GM10266 (cell line): ENCODE results near the gene ZNF140.

Experiments
- DNase-seq: peaks from one replicate; pipeline ENCODE4 v3.0.0; 2012; ENCODE audit errors: extremely low spot score
- TF ChIP-seq, protein P1 (sequence below): IDR thresholded peaks from 2 replicates; pipeline ENCODE4 v1.5.1; 2012; ENCODE audit warnings: mild to moderate bottlenecking, low read depth; ENCODE audit not compliant: control insufficient read depth, insufficient read depth; ENCODE audit errors: missing control alignments

The ZNF140 gene

GRCh38 chr12:133106253-133106652 is 25.5 kb downstream of the ZNF140 start:
- DNase-seq, result no peak
- TF ChIP-seq, protein P1, sequence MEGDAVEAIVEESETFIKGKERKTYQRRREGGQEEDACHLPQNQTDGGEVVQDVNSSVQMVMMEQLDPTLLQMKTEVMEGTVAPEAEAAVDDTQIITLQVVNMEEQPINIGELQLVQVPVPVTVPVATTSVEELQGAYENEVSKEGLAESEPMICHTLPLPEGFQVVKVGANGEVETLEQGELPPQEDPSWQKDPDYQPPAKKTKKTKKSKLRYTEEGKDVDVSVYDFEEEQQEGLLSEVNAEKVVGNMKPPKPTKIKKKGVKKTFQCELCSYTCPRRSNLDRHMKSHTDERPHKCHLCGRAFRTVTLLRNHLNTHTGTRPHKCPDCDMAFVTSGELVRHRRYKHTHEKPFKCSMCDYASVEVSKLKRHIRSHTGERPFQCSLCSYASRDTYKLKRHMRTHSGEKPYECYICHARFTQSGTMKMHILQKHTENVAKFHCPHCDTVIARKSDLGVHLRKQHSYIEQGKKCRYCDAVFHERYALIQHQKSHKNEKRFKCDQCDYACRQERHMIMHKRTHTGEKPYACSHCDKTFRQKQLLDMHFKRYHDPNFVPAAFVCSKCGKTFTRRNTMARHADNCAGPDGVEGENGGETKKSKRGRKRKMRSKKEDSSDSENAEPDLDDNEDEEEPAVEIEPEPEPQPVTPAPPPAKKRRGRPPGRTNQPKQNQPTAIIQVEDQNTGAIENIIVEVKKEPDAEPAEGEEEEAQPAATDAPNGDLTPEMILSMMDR, result no peak

DNA sequence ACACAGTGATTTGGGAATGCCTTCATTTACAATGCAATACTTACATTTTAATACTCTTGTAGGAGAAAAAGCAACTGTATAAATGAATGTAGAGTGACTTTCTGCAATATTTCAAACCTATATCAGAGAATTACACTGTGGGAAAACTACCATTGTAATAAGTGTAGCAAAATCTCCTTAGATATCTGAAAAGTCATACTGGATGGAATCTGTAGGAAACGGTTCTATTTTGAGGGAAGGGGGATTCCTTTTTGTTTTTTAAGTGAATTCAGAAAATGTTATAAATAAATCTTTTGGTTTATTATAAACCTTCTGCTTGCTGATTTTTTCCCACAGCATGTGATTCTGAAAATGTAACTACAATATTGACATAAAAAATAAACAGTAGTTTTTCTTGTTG is 26.4 kb downstream of the ZNF140 start:
- TF ChIP-seq, protein P1, result no peak
- DNase-seq, result no peak

DNA sequence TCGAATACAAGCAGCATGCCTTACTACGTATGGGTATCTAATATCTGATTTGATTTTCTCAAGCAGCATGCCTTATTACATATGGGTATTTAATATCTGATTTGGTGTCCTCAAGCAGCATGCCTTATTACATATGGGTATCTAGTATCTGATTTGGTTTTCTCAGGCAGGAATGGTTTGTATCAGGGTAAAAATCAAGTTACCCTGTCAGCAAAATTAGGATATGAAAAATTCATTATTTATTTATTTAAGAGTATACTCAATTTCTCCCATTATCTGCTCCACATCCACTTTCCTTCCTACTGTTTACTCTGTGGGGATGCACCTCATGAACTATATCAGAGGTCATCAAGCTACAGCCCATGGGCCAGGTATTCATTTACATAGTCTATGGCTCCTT is 27.4 kb downstream of the ZNF140 start:
- TF ChIP-seq, protein P1, result no peak
- no peak for DNase-seq

DNA sequence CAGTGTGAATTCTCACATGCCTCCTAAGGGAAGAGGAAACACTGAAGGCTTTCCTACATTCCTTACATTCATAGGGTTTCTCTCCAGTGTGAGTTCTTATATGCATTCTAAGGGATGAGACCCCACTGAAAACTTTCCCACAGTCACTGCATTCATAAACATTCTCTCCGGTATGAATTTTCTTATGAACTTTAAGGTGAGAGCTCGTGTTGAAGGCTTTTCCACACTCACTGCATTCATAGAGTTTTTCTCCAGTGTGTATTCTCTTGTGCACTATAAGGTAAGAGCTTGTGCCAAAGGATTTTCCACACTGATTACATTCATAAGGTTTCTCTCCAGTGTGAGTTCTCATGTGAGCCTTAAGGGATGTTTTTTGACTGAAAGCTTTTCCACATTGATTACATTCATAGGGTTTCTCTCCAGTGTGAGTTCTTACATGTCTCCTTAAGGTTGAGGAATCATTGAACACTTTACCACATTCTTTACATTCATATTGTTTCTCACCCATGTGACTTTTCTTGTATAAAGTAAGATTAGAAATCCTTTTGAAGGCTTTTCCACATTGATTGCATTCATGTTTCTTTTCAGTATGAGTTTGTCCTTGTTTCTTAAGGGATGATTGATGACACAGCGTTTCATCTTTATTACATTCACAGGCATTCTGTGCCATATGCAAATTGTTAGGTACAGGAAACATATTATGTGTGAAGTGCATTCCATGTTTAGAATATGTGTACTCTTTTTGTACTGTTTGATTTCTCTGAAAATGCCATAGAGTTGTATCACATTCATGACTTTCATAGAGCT is 39.9 kb downstream of the ZNF140 start:
- TF ChIP-seq, protein P1, result no peak
- DNase-seq, result no peak

DNA sequence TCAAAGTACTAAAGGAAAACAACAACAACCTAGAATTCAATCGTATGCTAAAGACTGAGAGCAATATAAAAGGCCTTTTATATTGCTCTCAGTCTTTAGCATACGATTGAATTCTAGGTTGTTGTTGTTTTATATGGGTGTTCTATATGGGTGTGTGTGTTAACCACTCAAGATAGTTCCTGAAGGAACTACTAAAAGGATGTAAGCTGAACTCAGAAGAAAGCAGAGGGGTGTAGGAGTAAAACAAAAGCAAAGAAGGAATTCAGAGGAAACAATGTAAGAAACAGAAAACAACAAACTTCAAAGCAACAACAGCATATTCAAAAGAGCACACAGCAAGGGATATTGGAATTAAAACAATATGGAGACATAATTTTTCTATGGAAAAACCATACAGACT is 44.0 kb downstream of the ZNF140 start:
- TF ChIP-seq, protein P1, result no peak
- no peak for DNase-seq

DNA sequence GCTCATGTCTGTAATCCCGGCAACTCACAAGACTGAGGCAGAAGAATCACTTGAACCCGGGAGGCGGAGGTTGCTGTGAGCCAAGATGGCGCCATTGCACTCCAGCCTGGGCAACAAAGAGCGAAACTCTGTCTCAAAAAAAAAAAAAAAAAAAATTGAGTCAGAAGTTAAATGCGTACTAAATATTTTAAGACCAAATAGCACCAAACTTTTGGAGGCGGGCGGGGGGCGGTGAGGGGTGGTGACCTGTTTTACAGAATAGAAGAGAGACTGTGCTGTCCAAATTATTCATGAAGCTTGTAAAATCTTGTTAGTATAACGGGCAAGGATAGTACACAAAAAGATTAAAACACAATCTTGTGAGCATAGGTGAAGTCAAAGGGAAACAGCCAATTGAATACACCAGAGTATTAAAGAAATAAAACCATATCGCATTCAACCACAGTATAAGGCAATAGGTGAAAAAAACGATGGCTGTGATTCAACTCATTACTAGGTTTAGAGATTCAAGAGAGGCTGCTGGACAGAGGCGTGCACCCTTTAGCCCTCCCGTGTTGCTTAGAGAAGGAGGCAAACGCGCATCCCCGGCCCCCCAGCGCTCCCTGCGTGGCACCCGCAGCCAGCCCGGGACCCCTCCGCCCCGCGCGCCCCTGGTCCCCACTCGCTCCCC is 48.8 kb downstream of the ZNF140 start:
- DNase-seq, result no peak
- TF ChIP-seq, protein P1, result no peak
